Parathyroid adenoma (tissue), 2 donors: Measurements from ENCODE around the gene TIMM10B.

Source experiments
- H2AFZ ChIP-seq: fragments of 300-600 bp; sonication (generic); one replicate; pipeline ENCODE4 v1.7.0; 2017; ENCODE audit warnings: antibody characterized with exemption, mild to moderate bottlenecking
- H3K27ac ChIP-seq: fragments of 300-600 bp; sonication (generic); one replicate; pipeline ENCODE4 v1.7.0; 2017
- H3K27me3 ChIP-seq: fragments of 300-600 bp; sonication (generic); one replicate; pipeline ENCODE4 v1.7.0; 2017; ENCODE audit warnings: low read length; ENCODE audit not compliant: control insufficient read depth, insufficient read depth
- H3K36me3 ChIP-seq: fragments of 300-600 bp; sonication (generic); one replicate; pipeline ENCODE4 v1.7.0; 2017; ENCODE audit warnings: low read length; ENCODE audit not compliant: control insufficient read depth, insufficient read depth
- H3K4me1 ChIP-seq: fragments of 300-600 bp; sonication (generic); one replicate; pipeline ENCODE4 v1.7.0; 2017; ENCODE audit warnings: control low read depth
- H3K4me2 ChIP-seq: fragments of 300-600 bp; sonication (generic); one replicate; pipeline ENCODE4 v1.7.0; 2017; ENCODE audit warnings: low read length
- H3K4me3 ChIP-seq: fragments of 300-600 bp; sonication (generic); one replicate; pipeline ENCODE4 v1.7.0; 2017; ENCODE audit warnings: low read depth, low read length
- H3K79me2 ChIP-seq: fragments of 300-600 bp; sonication (generic); one replicate; pipeline ENCODE4 v1.7.0; 2017; ENCODE audit warnings: control low read depth
- H3K9ac ChIP-seq: fragments of 300-600 bp; sonication (generic); one replicate; pipeline ENCODE4 v1.7.0; 2017; ENCODE audit warnings: mild to moderate bottlenecking
- H3K9me3 ChIP-seq: fragments of 300-600 bp; sonication (generic); one replicate; pipeline ENCODE4 v1.7.0; 2017; ENCODE audit warnings: low read length; ENCODE audit not compliant: control insufficient read depth
- CTCF ChIP-seq: fragments of 300-600 bp; sonication (generic); IDR thresholded peaks from one replicate; pipeline ENCODE4 v1.7.0; 2017; ENCODE audit warnings: antibody characterized with exemption, mild to moderate bottlenecking
- donor health status: primary hyperparathyroidism.

Gene TIMM10B

DNA sequence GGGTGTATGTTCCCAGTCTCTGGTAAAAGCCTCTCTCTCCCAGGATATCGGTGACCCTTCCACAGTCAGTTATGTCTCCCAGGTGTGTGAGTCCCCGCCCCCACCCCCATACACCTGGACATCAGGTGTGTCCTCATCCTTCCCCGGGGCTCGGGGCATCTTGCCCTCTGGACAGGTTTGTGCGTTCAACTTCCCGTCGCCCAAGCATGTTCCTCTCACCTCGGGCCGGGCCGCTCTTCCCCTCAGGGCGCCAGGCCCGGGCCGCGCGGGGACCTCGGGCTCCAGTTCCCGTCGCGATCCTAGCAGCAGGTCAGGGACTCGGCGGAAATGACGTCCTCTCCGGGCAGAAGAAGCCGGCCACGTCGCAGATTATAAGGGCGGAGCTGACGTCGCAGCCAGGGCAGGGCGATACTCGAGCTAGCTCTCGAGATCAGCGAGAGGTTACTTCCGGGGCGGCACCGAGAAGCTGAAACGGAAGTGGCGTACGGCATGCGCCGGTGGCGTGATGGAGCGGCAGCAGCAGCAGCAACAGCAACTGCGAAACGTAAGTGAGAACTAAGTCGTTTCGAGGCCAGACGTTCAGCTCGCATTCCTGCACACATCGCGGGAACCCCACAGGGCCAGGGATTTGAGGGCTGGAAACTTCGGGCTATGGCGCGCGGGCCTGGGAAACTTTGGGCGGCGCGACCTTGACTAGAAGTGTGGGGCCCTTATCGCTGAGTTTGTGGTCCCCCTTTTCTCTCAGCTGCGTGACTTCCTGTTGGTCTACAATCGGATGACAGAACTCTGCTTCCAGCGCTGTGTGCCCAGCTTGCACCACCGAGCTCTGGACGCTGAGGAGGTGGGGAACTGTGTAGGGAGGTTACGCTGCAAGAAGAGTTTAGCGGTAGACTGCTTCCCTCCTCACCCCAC, at the start of gene TIMM10B, which contains the start of gene ARFIP2:
TSS of gene TIMM10B (plus strand) at position 490 of the 912 bp plus-strand sequence. CDS start at position 506, 16 bp downstream.
TSS of gene ARFIP2 (minus strand) at position 320 of the 912 bp plus-strand sequence. CDS start 910 bp downstream, outside the sequence.
- H3K36me3 ChIP-seq, result no peaks in the 10 kb centered on the region
- H3K9ac ChIP-seq, result peak within 1 kb of the TSS; percentile 37
- no peak for TF ChIP-seq CTCF
- peak within 1 kb of the TSS; percentile 73 for H2AFZ ChIP-seq
- H3K4me1 ChIP-seq, result peaks cover 4% of the 10 kb centered on the region
- H3K9me3 ChIP-seq, result no peaks in the 10 kb centered on the region
- H3K27me3 ChIP-seq, result no peaks in the 10 kb centered on the region
- H3K79me2 ChIP-seq, result peaks cover 10% of the 10 kb centered on the region
- H3K4me3 ChIP-seq, result peak within 1 kb of the TSS; percentile 84
- peak within 1 kb of the TSS; percentile 86 for H3K4me2 ChIP-seq
- peak within 1 kb of the TSS; percentile 72 for H3K27ac ChIP-seq

- Histone ChIP-seq H3K4me2 (no peak overlapping the region), H3K79me2 (no peaks in the 10 kb centered on the region), H3K9ac (no peak overlapping the region), H3K27me3 (no peaks in the 10 kb centered on the region), H2AFZ (no peak overlapping the region), H3K4me1 (no peaks in the 10 kb centered on the region), H3K9me3 (no peaks in the 10 kb centered on the region), H3K27ac (no peak overlapping the region), H3K36me3 (no peaks in the 10 kb centered on the region), H3K4me3 (no peak overlapping the region)
- no peak for TF ChIP-seq CTCF
Measured at GRCh38 chr11:6431861-6432260, 49.4 kb upstream of the TIMM10B start.

DNA sequence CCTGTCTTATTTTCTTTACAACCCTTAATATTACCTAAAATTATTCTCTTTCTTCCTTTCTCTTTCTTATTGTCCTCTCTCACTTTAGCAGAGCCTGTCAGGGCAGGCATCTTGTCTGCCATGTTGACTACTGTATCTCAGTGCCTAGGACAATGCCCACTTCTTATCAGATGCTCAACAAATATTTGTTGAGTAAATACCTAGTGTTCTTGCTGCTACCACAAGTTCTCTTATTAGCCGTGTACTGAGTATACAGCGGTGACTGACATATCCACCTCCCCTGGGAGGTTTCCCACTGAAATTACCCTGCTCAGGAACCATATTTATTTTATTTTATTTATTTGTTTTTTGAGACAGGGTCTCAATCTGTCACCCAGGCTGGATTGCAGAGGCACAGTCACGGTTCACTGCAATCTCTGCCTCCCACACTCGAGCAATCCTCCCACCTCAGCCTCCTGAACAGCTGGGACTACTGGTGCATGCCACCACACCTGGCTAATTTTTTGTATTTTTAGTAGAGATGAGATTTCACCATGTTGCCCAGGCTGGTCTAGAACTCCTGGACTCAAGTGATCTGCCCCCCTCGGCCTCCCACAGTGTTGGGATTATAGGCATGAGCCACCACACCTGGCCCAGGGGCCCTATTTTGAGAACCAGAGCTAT, 47.2 kb upstream of the TIMM10B start:
- no peak overlapping the region for H2AFZ ChIP-seq
- no peaks in the 10 kb centered on the region for H3K36me3 ChIP-seq
- H3K79me2 ChIP-seq, result no peaks in the 10 kb centered on the region
- H3K4me1 ChIP-seq, result no peaks in the 10 kb centered on the region
- no peak overlapping the region for H3K4me3 ChIP-seq
- H3K27ac ChIP-seq, result no peak overlapping the region
- no peaks in the 10 kb centered on the region for H3K27me3 ChIP-seq
- TF ChIP-seq CTCF, result no peak
- no peak overlapping the region for H3K9ac ChIP-seq
- H3K9me3 ChIP-seq, result no peaks in the 10 kb centered on the region
- no peak overlapping the region for H3K4me2 ChIP-seq

DNA sequence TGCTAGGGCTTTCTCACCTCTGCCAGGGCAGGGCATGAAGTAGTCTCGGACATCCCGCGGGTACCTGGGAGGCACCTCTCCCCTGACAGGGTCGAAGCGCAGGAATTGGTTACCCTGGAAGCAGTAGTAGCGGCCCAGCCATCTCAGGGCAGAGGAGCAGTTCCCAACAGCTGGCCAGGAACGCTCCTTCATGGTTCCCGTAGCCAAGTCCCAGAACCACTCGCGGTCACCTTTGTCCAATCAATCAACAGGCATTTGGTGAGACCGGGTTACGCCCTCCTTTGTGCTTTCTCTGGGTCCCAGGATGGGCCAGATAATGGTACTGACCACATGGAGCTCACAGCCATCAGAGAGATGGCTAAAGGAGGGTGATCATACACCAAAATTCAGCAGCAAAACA, 43.9 kb upstream of the TIMM10B start:
- no peaks in the 10 kb centered on the region for H3K9me3 ChIP-seq
- TF ChIP-seq CTCF, result no peak
- H3K36me3 ChIP-seq, result no peaks in the 10 kb centered on the region
- no peak overlapping the region for H3K4me3 ChIP-seq
- no peaks in the 10 kb centered on the region for H3K27me3 ChIP-seq
- no peaks in the 10 kb centered on the region for H3K79me2 ChIP-seq
- no peak overlapping the region for H3K9ac ChIP-seq
- no peak overlapping the region for H2AFZ ChIP-seq
- H3K4me1 ChIP-seq, result no peaks in the 10 kb centered on the region
- no peak overlapping the region for H3K27ac ChIP-seq
- H3K4me2 ChIP-seq, result no peak overlapping the region
